CD4-positive, alpha-beta T cell treated with Interleukin-17A for 4 hours (primary cell): ENCODE data around the gene NMRAL1.

Source experiments
- DNase-seq: peaks from one replicate; pipeline ENCODE4 v3.0.0-alpha.2; 2020; ENCODE audit warnings: mixed read lengths

The NMRAL1 gene

GRCh38 chr16:4474192-4474961, at the start of gene NMRAL1:
NMRAL1 (minus strand) TSS chr16:4474625; CDS start chr16:4474132, 493 bp downstream.
- DNase-seq, result peak; percentile 88

GRCh38 chr16:4523686-4524085, 49.3 kb upstream of the NMRAL1 start:
- no peak for DNase-seq

- DNase-seq, result no peak
These were observed 47.7 kb upstream of the NMRAL1 start for GRCh38 chr16:4522051-4522581.

GRCh38 chr16:4520913-4521312, 46.5 kb upstream of the NMRAL1 start:
- no peak for DNase-seq

GRCh38 chr16:4519274-4520058, 45.0 kb upstream of the NMRAL1 start:
- no peak for DNase-seq

- peak; percentile 36 for DNase-seq
These were observed 43.6 kb upstream of the NMRAL1 start for GRCh38 chr16:4517812-4518680.

- DNase-seq, result no peak
These were observed 41.3 kb upstream of the NMRAL1 start for GRCh38 chr16:4515611-4516233.

GRCh38 chr16:4514606-4515005, 40.2 kb upstream of the NMRAL1 start:
- DNase-seq, result no peak

- no peak for DNase-seq
These were observed 39.5 kb upstream of the NMRAL1 start for GRCh38 chr16:4513881-4514280.

GRCh38 chr16:4513086-4513860, 38.8 kb upstream of the NMRAL1 start:
- DNase-seq, result no peak

- DNase-seq, result no peak
These were observed 38.0 kb upstream of the NMRAL1 start for GRCh38 chr16:4512473-4512872.

GRCh38 chr16:4511441-4512082, 37.1 kb upstream of the NMRAL1 start:
- peak; percentile 17 for DNase-seq

- no peak for DNase-seq
These were observed 36.5 kb upstream of the NMRAL1 start for GRCh38 chr16:4510747-4511426.

GRCh38 chr16:4510131-4510530, 35.7 kb upstream of the NMRAL1 start:
- DNase-seq, result no peak

GRCh38 chr16:4509420-4509819, 35.0 kb upstream of the NMRAL1 start:
- DNase-seq, result no peak

- DNase-seq, result no peak
These were observed 34.4 kb upstream of the NMRAL1 start for GRCh38 chr16:4508806-4509205.

GRCh38 chr16:4507588-4508345, 33.3 kb upstream of the NMRAL1 start:
- DNase-seq, result no peak

- DNase-seq, result peak; percentile 71
These were observed 32.0 kb upstream of the NMRAL1 start for GRCh38 chr16:4506450-4506849.

- peak; percentile 86 for DNase-seq
These were observed 31.1 kb upstream of the NMRAL1 start for GRCh38 chr16:4505356-4506147.
